Activated CD4-positive, alpha-beta T cell treated with anti-CD3 and anti-CD28 coated beads, Interleukin-2, amount 50 U/mL, for 1 hour (primary cell): Measurements from ENCODE around the gene APLP1.
"Not testable (repeated sequence)": the region's sequence is repeated elsewhere in the genome, so short reads cannot be mapped to it uniquely, and the experiment has no call there.

Source experiments
- DNase-seq: peaks from one replicate; pipeline ENCODE4 v3.0.0-alpha.2; 2020

Gene APLP1

GRCh38 chr19:35908010-35908441 is 39.7 kb downstream of the APLP1 start, which contains the start of gene TYROBP:
Gene TYROBP (minus strand): TSS chr19:35908295. CDS start chr19:35908228, 67 bp downstream.
- no peak for DNase-seq

GRCh38 chr19:35908973-35909683 is 40.8 kb downstream of the APLP1 start:
- no peak for DNase-seq

- no peak for DNase-seq
Measured at GRCh38 chr19:35909684-35910035, 41.3 kb downstream of the APLP1 start.

GRCh38 chr19:35910355-35910754 is 42.0 kb downstream of the APLP1 start:
- not testable (repeated sequence) for DNase-seq

GRCh38 chr19:35911173-35911572 is 42.8 kb downstream of the APLP1 start:
- DNase-seq, result no peak

GRCh38 chr19:35911790-35912189 is 43.4 kb downstream of the APLP1 start:
- DNase-seq, result no peak

- no peak for DNase-seq
Measured at GRCh38 chr19:35913589-35913988, 45.2 kb downstream of the APLP1 start.

GRCh38 chr19:35915443-35915842 is 47.1 kb downstream of the APLP1 start:
- DNase-seq, result no peak

- no peak for DNase-seq
Measured at GRCh38 chr19:35919306-35919705, 50.9 kb downstream of the APLP1 start.

- no peak for DNase-seq
Measured at GRCh38 chr19:35921012-35921411, 52.6 kb downstream of the APLP1 start.

- no peak for DNase-seq
Measured at GRCh38 chr19:35925501-35925900, 57.1 kb downstream of the APLP1 start.

- DNase-seq, result no peak
Measured at GRCh38 chr19:35928507-35928906, 60.1 kb downstream of the APLP1 start.
